GM12878 (cell line): Measurements from ENCODE around the gene SZRD1. TPM values are rescaled to one million over a fixed set of nuclear protein-coding genes. Genes with fewer than 3 reads are reported as not detected.

Experiments used
- CHD2 ChIP-seq: IDR thresholded peaks from 2 replicates; pipeline ENCODE4 v1.6.1; 2011; ENCODE audit warnings: low read depth, low read length, improper control_type of control experiment, borderline replicate concordance
- CREM ChIP-seq: IDR thresholded peaks from 2 replicates; pipeline ENCODE4 v1.6.1; 2014; ENCODE audit warnings: antibody characterized with exemption, low read depth
- EGR1 ChIP-seq, 2 experiments: IDR thresholded peaks; 1 replicate in 1 of 2; 2 replicates in 1 of 2; pipeline ENCODE4 v1.6.1; 2011 to 2012; ENCODE audit warnings: low read depth in 2 of 2, low read length in 2 of 2, borderline replicate concordance in 1 of 2, mild to moderate bottlenecking in 1 of 2, moderate library complexity in 1 of 2
- GABPA ChIP-seq: IDR thresholded peaks from 2 replicates; pipeline ENCODE4 v1.6.1; 2014; ENCODE audit warnings: antibody characterized with exemption, low read depth, mild to moderate bottlenecking, inconsistent platforms
- MYC ChIP-seq: IDR thresholded peaks from 2 replicates; pipeline ENCODE4 v1.6.1; 2011; ENCODE audit warnings: mild to moderate bottlenecking, low read length, moderate library complexity, inconsistent platforms; ENCODE audit not compliant: insufficient read depth, insufficient replicate concordance, insufficient read length, severe bottlenecking
- NR2C1 ChIP-seq: fragments of 450-650 bp; IDR thresholded peaks from 2 replicates; pipeline ENCODE4 v1.6.1; 2017; ENCODE audit warnings: antibody characterized with exemption, mild to moderate bottlenecking, moderate library complexity
- NRF1 ChIP-seq: conservative IDR thresholded peaks from 2 replicates; pipeline ENCODE4 v1.6.1; 2011; ENCODE audit warnings: mild to moderate bottlenecking, low read depth, low read length, improper control_type of control experiment
- PAX8 ChIP-seq: fragments of 450-650 bp; IDR thresholded peaks from 2 replicates; pipeline ENCODE4 v1.6.1; 2017; ENCODE audit warnings: mild to moderate bottlenecking, moderate library complexity
- PKNOX1 ChIP-seq: fragments of 450-650 bp; IDR thresholded peaks from 2 replicates; pipeline ENCODE4 v1.6.1; 2016; ENCODE audit warnings: mild to moderate bottlenecking
- POLR2A ChIP-seq: IDR thresholded peaks from 2 replicates; pipeline ENCODE4 v1.6.1; 2011; ENCODE audit warnings: low read depth, mild to moderate bottlenecking, low read length
- POLR2AphosphoS2 ChIP-seq: IDR thresholded peaks from 2 replicates; pipeline ENCODE4 v1.6.1; 2011; ENCODE audit warnings: low read depth, mild to moderate bottlenecking, low read length, improper control_type of control experiment, moderate library complexity
- RAD51 ChIP-seq: fragments of 450-650 bp; IDR thresholded peaks from 2 replicates; pipeline ENCODE4 v1.6.1; 2016; ENCODE audit warnings: moderate library complexity, mild to moderate bottlenecking, inconsistent platforms
- SRF ChIP-seq, 2 experiments: IDR thresholded peaks; 2 replicates each; pipeline ENCODE4 v1.6.1; 2011; ENCODE audit warnings: low read depth in 2 of 2, low read length in 2 of 2, mild to moderate bottlenecking in 1 of 2, moderate library complexity in 1 of 2
- TAF1 ChIP-seq: IDR thresholded peaks from 2 replicates; pipeline ENCODE4 v1.6.1; 2011; ENCODE audit warnings: mild to moderate bottlenecking, low read depth, low read length, borderline replicate concordance
- ZNF384 ChIP-seq: IDR thresholded peaks from 2 replicates; pipeline ENCODE4 v1.6.1; 2012; ENCODE audit warnings: low read depth, mild to moderate bottlenecking, low read length, improper control_type of control experiment, borderline replicate concordance
- polyA plus RNA-seq, 11 experiments: library from polyadenylated mRNA; depleted of rRNA in 4 of 11; unstranded in 6 of 11; stranded (reverse) in 5 of 11; fragments of >200 nt; fragmentation: Nextera tagmentation in 4 of 11; fragmentation: Illumina TruSeq in 1 of 11; extraction: Ambion mirVana in 4 of 11; extraction: Trizol in 1 of 11; gene quantifications; 1 replicate in 1 of 11; 2 replicates in 10 of 11; pipeline versions ENCODE4 v1.2.1 to v1.2.3, GENCODE V29; 2011 to 2016; ENCODE audit warnings: inconsistent platforms in 2 of 11, missing spikeins in 2 of 11, low read depth in 1 of 11
- total RNA-seq, 4 experiments: library from RNA; depleted of rRNA in 3 of 4; stranded (reverse); fragments of >200 nt in 3 of 4; fragmentation: Illumina TruSeq in 1 of 4; extraction: Trizol in 1 of 4; gene quantifications; 2 replicates each; pipeline versions ENCODE4 v1.2.1 to v1.2.3, GENCODE V29; 2013 to 2021
- TF ChIP-seq, protein P1 (sequence below): IDR thresholded peaks from 2 replicates; pipeline ENCODE4 v1.6.1; 2012; ENCODE audit warnings: mild to moderate bottlenecking, low read depth, low read length
- TF ChIP-seq, protein P2 (sequence below): IDR thresholded peaks from 2 replicates; pipeline ENCODE4 v1.6.1; 2012; ENCODE audit warnings: low read depth, low read length, improper control_type of control experiment
- TF ChIP-seq, protein P3 (sequence below): fragments of 450-650 bp; IDR thresholded peaks from 2 replicates; pipeline ENCODE4 v1.6.1; 2016; ENCODE audit warnings: mild to moderate bottlenecking

SZRD1 gene
- total and polyA plus RNA-seq, 10 of the 15 experiments (the other 5 are each of a cell fraction or from before 2014, with no cell fraction given), result 5.6 to 213 (median 113) TPM

DNA sequence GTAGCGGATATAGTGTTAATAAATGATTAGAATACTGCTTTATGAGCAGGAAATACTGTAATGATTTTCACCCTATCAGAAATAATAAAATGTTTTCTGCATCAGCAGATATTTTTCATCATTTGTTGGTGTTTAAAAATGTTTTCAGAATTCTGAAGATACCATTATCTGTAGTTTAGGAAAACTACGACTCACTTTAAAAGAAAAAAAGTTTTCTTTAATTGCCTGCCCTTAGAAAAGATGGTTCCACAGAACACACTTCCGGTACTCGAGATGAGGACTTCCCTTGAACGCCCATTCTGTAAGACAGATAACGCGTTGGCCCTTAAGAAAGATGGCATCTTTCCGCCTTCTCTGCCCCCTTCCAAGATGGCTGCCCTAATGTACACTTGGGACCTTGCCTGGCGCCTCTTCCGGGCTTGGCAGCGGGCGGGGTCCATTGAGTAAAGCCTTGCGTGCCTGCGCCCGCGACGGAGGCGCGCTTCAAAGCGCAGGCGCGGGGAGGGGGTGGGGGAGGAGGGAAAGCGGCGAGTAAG lies at the start of gene SZRD1 (continued):
- TF ChIP-seq, protein P1, sequence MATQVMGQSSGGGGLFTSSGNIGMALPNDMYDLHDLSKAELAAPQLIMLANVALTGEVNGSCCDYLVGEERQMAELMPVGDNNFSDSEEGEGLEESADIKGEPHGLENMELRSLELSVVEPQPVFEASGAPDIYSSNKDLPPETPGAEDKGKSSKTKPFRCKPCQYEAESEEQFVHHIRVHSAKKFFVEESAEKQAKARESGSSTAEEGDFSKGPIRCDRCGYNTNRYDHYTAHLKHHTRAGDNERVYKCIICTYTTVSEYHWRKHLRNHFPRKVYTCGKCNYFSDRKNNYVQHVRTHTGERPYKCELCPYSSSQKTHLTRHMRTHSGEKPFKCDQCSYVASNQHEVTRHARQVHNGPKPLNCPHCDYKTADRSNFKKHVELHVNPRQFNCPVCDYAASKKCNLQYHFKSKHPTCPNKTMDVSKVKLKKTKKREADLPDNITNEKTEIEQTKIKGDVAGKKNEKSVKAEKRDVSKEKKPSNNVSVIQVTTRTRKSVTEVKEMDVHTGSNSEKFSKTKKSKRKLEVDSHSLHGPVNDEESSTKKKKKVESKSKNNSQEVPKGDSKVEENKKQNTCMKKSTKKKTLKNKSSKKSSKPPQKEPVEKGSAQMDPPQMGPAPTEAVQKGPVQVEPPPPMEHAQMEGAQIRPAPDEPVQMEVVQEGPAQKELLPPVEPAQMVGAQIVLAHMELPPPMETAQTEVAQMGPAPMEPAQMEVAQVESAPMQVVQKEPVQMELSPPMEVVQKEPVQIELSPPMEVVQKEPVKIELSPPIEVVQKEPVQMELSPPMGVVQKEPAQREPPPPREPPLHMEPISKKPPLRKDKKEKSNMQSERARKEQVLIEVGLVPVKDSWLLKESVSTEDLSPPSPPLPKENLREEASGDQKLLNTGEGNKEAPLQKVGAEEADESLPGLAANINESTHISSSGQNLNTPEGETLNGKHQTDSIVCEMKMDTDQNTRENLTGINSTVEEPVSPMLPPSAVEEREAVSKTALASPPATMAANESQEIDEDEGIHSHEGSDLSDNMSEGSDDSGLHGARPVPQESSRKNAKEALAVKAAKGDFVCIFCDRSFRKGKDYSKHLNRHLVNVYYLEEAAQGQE, result no peak
- TF ChIP-seq POLR2A (no peak), TAF1 (peak; percentile 89; the same call in 1 of the 2 replicates), POLR2AphosphoS2 (no peak), PKNOX1 (peak; percentile 12; the same call in 1 of the 2 replicates), EGR1 (IDR thresholded peaks at IDR 0.05; ENCODE audit: borderline replicate concordance in 1 of 2, low read depth in 2 of 2, low read length in 2 of 2) (0 out of 3 replicates have a peak, but pooled peaks of 1 of the 2 experiments have one; percentile 29), SRF (IDR thresholded peaks at IDR 0.05; ENCODE audit: low read depth in 2 of 2, low read length in 2 of 2) (0 out of 4 replicates have a peak, but pooled peaks of 1 of the 2 experiments have one; percentile 31), NR2C1 (peak; percentile 94), CREM (peak; percentile 76), ZNF384 (peak; percentile 83; the same call in 1 of the 2 replicates), RAD51 (peak; percentile 31; the same call in 1 of the 2 replicates), GABPA (peak; percentile 95), PAX8 (peak; percentile 9; the same call in 1 of the 2 replicates), NRF1 (peak; percentile 68), CHD2 (peak; percentile 23; the same call in 1 of the 2 replicates), MYC (no peak)
- TF ChIP-seq, protein P2, sequence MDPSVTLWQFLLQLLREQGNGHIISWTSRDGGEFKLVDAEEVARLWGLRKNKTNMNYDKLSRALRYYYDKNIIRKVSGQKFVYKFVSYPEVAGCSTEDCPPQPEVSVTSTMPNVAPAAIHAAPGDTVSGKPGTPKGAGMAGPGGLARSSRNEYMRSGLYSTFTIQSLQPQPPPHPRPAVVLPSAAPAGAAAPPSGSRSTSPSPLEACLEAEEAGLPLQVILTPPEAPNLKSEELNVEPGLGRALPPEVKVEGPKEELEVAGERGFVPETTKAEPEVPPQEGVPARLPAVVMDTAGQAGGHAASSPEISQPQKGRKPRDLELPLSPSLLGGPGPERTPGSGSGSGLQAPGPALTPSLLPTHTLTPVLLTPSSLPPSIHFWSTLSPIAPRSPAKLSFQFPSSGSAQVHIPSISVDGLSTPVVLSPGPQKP, result peak; percentile 94
- TF ChIP-seq, protein P3, sequence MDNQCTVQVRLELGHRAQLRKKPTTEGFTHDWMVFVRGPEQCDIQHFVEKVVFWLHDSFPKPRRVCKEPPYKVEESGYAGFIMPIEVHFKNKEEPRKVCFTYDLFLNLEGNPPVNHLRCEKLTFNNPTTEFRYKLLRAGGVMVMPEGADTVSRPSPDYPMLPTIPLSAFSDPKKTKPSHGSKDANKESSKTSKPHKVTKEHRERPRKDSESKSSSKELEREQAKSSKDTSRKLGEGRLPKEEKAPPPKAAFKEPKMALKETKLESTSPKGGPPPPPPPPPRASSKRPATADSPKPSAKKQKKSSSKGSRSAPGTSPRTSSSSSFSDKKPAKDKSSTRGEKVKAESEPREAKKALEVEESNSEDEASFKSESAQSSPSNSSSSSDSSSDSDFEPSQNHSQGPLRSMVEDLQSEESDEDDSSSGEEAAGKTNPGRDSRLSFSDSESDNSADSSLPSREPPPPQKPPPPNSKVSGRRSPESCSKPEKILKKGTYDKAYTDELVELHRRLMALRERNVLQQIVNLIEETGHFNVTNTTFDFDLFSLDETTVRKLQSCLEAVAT, result 0 out of 2 replicates have a peak, but pooled peaks have one; percentile 1
